ELR (cell line): ENCODE measurements around the gene USP36.

Source experiments
- DNase-seq: peaks from one replicate; pipeline ENCODE4 v3.0.0-alpha.2; 2015; ENCODE audit warnings: low read depth

USP36 gene

DNA sequence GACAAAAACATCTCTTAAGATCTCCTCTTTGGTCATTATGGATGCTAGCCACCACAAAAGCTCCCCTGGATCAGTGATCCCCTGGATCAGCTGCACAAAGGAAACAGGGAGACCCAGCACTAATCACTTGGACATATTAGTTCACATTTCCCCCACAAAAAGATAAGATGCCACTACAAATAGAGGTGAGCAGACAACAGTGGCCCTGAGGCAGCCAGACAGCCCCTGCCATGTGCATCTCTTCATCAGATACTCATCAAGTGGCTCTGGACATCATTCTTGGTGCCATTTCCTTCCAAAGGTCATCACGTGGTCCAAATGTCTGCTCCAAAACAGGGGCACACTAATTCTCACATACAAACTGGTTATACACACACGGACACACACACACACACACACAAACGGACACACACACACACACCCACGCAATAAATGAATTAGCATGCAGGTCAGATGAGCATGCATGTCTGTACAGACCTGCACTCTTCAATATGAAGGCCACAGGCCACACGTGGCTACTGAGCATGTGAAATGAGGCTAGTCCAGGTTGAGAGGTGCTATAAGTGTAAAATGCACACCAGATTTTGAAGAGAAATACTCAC, 4.1 kb downstream of the USP36 start:
- no peak for DNase-seq

DNA sequence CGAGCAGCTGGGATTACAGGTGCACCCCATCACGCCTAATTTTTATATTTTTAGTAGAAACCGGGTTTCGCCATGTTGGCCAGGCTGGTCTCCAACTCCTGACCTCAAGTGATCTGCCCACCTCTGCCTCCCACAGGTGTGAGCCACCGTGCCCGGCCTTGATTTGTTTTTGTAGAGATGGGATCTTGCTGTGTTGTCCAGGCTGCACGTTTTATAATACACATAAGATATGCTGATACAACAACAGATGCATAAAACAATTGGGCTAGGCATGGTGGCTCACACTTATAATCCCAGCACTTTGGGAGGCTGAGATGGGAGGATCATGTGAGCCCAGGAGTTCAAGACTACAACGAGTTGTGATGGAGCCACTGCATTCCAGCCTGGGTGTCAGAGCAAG, 6.0 kb downstream of the USP36 start:
- no peak for DNase-seq

DNA sequence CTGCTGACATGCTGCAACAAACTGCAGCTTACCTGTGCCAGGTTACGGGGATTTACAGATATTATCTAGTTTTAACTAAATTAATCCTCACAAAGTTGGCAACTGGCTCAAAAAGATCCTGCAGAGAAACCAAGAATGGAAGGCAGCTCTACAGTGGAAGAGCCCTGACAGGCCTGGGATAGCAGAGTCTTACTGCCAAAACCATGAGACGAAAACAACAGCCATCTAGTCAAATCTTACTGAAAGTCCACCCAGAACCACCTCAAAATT, 8.1 kb downstream of the USP36 start:
- DNase-seq = no peak

DNA sequence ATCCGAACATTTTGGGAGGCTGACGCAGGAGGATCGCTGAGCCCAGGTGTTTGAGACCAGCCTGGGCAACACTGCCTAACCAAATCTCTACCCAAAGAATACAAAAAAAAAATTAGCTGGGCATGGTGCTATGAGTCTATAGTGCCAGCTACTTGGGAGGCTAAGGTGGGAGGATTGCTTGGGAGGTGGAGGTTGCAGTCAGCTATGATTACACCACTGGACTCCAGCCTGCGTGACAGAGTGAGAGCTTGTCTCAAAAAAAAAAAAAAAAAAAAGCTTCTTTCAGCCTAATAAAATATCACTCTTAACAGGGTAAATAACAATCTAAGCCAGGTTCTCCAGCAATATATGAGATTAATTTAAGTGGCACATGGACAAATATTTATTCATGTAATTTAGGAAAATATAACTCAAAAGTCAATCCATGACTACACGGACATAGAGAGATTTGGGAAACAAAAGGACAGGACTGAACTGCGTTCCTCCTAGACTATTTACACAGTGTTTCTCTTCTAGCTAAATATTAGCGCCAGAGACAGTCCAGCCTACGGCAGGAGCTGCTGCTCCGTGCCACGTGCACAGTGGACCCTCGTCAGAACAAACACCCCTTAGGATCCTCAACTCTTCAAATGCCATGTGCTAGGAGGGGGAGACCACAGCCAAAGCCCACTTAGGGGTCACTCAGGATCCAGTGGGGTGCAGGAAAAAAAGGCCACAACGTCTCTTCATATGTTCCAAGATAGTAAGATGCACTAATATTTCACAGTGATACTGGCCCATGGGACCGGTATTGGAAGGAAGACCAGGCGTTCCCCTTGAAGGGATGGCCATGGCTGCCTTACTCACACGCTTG, 8.7 kb downstream of the USP36 start:
- DNase-seq = no peak

DNA sequence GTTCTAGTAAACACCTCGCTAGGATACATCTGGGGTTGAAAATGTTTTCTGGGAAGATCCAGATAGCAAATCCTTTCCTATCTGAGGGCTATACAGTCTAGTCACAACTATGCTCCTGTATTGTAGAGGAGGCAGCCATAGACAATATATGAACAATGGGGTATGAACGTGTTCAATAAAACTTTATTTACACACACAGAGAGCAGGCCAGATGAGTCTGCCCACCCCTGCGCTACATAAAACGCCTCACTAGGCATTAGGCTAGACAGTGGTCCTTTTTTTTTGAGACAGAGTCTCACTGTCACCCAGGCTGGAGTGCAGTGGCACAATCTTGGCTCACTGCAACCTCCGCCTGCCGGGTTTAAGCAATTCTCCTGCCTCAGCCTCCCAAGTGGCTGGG, 11.1 kb downstream of the USP36 start:
- DNase-seq = no peak

DNA sequence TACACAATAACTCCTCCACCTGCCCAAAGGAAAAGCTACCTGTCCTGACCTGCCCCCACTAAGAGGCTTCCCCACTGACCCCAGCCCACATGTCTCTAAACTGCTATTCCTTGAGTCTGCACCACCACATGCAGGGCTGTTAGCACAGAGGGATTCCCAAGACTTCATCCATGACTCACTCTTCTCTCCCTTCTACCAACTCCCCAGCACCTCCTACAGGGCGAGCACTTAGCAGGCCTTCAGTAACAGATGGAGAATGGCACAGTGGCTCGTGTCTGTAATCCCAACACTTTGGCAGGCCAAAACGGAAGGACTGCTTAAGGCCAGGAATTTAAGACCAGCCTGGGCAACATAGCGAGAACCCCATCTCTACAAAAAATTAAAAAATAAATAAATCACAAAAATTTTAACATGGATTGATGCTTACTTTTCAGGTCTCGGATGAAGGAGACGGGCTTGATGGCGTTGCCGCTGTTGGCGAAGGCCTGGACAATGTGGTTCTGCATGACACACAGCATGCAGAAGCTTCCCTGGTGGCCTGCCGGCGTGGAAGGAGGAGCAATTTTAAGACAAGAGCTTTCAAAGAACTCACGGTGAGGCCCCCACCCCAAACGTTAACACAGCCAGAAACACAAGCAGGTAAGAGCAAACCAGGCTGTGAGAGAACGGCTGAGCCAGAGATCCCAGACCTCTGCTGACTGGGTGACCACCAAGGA, 12.0 kb downstream of the USP36 start:
- peak; percentile 84 for DNase-seq

DNA sequence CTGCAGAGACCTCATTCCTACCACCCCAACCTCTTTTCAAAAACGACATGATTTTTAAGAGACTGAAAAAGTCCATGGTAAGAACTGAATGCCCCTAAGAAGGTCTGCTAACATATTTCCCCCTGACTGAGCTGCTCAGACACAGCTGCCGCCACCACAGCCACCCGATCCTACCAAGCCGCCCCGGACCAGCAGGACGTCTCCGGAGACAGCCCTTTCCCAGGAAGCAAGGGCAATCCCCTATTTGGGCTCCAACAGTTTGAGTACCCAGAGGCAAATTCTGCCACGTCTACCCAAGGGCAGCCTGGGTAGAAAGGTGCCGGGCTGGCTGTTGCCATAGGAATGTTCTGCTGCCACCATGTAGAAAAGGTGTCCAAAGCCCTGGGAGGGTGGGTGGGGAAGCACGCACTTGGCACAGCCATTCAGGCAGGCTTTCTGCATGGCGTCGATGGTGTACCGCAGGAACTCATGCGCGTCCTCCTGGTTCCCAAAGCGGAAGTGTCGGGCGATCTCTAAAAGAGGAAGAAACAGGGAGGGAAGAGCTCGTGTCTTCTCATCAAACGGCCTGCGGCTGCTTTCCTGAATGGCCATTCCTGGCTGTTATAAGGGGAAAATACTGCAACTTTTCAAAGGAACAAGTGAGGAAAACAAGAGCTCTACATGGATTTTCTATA, 13.6 kb downstream of the USP36 start:
- no peak for DNase-seq

DNA sequence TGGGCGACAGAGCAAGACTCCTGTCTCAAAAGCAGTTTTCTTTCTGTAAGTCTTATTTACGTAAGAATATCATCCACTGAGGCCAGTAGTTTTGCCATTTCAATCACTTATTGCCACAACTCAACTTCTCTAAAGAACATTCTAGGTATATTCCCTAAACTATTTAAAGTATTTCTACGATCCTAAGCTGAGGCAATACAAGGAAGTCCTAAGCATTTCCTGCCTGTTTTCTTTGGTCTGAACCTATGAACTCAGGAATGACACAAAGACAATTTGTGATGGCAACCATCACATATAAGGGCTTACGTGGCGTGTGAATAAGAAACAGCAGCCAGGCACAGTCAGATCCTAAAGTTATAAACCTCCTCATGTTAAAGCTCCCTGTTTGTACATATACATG, 14.2 kb downstream of the USP36 start:
- peak; percentile 42 for DNase-seq

DNA sequence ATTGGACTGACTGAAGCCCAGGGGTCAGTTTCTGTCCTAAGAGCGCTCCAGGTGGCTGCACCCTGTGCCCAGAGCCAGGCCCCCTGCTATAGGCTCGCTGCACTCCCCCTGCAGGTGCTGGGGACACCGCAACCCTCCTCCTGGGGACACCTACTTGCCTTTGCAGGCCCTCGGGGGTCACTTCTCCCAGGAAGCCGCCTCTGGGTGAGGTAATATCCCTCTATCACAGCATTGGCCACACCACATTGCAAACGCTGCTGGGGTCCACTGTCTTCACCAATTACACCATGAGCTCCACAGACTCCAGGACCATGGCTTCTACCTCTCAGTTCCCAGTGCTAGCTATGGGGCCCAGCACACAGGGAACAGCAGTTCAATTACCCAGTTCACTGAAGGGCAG, 14.9 kb downstream of the USP36 start:
- no peak for DNase-seq

DNA sequence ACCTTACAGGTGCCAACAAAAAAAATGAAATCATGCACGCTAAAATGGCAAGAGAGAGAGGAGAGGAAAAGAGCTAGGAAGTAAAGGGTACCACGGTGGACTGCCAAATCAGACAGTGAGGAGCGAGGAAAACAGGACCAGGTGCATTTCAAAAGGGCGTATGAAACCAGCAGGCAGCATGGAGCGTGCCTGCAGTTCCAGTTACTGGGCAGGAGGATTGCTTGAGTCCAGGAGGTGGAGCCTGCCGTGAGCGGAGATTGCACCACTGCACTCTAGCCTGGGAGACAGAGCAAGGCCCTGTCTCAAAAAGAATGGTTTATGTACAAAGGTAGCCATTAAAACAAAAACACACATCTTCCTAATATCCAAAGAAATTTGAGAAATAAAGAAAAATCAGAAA, 16.4 kb downstream of the USP36 start:
- no peak for DNase-seq

DNA sequence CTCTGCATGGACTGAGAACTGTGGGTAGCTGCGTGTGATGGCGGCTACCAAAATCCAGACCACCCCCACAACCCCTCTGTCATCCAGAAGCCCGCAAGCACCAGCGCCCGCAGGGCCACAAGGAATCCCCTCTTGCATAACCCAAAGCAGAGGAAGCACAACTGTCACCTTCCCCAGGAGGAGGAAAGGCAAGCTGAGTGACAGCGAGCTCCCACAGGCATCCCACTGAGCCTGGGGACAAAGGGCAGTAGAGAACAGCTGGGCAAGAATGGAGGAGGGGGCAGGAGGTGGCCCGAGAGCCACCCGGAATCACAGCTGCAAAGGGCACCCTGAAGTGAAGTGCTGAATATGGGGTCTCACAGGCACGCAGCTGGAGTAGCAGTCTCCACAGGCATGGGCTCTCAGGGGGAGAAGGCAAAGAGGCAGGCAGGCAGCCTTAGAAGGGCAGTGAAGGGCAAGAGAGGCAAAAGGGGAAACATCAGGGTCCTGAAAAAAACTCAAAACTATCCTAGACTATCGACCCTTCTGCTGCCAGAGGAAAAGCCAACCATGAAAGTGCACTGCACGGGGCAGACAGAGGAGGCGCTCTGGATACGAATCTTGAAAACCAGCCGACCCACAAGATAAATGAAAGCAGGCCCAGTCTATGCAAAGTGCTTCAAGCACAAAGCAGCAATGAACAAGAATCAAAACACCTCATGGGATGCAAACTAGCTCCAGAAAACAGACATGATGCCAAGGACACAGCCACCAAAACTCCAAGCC, 17.1 kb downstream of the USP36 start:
- peak; percentile 58 for DNase-seq

DNA sequence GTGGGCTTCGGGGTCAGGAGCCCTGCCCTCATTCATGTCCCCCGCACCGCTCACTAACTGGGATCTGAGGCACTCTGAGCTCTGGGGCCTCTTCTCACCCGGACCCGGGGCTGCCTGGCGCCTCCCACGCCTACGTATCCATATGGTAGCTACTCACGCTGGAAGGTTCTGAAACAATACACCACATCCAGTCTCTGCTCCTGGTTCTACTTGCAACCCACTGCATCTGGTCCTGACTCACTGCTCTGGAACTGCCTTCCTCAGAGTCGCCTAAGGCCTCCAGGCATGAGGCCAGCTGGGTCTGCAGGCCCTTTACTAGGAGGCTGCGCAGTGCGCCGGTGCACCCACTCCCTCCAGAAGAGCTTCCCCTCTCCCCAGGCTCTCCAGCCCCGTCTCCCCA, 18.1 kb downstream of the USP36 start:
- peak; percentile 100 for DNase-seq

DNA sequence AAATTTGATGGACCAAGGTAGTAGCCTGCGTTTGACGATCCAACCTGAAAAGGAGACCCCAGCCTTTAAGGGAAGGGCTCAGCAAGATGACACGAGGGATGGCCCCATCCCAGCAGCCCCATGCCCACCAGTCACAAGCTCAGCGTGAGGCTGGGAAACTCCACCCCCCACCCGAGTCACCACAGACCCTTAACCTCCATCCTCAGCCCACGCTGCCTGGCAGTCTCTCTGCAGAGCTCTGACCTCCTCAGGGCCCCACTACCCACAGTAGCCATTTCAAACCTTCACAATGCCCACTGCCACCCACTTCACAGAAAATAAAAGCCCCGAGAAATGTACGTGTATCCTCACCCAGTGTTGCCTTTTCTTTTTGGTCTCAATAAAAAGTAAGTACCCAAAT, 18.7 kb downstream of the USP36 start:
- DNase-seq = peak; percentile 22

DNA sequence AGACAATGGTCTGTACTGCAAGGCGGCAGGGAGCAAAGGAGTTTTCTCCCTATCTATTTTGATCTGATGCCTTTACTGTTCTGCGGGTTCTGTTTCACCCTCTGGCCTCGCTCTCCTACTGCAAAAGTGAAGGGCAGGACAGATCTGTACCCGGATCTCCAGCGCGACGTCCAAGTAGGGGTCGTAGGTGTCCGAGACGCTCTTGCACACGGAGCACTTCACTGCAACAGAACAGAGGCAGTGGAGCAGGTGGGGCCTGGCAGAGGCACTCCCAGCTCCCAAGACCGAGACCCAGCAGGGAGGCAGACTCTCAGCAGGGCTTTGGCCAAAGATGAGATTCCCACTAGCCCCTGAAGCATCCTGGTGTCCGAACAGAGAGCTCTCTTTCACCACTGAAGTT, 19.8 kb downstream of the USP36 start:
- DNase-seq = no peak

DNA sequence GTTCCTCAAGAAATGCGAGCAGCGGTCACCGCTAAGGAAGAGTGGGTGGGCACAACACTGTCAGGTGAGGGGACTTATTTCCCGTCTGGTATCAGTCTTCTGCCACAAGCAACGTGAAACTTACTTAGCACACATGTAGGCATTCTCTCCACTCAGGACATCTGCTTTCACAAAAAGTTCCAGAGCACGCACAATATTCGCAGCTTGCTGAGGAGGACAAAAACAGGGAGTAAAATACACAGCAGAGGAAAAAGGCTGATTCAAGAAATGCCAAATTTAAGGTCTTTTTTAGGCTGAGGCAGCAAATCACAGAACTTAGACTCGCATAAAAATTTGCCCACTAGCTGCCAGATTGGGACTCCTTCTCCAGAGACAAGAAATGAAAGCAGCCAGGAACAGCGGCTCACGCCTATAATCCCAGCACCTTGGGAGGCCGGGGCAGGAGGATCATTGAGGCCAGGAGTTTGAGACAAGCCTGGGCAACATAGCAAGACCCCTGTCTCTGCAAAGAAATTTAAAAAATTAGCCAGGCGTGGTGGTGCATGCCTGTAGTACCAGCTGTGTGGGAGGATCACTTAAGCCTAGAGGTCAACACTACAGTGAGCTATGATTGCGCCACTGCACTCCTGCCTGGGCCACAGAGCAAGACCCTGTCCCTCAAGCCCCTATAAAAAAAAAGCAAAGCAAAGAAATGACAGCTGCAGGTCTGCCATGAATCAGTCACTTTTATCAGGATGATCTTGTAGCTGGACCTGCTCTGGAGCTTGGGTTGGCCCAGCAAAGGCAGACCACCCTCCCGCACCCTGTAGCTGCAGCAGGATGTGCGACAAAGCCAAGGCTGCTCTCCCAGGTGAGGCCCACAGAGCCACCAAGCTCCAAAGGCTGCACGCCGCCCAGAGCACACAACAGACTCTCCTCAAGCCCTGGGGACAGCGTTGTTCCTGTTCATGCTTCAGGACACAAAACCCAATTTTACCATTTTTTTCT, 20.5 kb downstream of the USP36 start:
- no peak for DNase-seq

DNA sequence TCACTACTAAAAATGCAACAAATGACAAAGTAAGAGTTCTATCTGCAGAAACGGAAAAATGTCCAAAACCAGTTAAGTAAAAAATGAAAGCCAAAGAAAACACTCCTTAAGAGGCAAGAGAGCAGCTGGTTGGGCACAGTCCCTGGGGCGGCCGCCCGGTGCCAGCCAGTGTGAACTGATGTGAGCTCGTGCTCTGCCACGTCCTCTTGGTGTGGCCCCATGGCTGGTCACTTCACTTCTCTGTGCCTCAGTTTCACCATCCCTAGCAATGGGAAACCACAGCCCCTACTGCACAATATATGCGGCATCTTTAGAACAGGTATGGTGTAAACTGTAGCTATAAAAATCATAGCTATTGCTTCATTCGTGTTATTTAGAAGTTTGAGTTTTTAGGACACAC, 21.2 kb downstream of the USP36 start:
- DNase-seq = no peak

DNA sequence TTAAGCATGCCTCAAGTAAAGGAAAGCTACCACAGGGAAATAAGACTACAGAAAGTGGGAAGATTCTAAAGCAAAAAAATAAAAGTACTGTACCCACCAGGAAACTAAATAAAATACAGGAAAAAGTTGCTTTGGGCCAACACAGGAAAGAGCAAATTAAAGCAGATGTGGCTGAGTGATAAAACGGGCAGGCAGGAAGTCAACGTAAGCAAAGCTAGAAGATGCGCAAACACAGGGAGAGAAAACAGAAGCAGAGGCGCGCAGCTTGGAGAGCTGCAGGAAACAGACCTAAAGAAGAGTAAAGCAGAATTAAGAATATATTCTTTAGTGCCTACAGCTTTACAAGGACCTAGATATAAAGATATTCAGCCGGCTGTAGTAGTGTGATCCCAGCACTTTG, 21.7 kb downstream of the USP36 start:
- DNase-seq = no peak

DNA sequence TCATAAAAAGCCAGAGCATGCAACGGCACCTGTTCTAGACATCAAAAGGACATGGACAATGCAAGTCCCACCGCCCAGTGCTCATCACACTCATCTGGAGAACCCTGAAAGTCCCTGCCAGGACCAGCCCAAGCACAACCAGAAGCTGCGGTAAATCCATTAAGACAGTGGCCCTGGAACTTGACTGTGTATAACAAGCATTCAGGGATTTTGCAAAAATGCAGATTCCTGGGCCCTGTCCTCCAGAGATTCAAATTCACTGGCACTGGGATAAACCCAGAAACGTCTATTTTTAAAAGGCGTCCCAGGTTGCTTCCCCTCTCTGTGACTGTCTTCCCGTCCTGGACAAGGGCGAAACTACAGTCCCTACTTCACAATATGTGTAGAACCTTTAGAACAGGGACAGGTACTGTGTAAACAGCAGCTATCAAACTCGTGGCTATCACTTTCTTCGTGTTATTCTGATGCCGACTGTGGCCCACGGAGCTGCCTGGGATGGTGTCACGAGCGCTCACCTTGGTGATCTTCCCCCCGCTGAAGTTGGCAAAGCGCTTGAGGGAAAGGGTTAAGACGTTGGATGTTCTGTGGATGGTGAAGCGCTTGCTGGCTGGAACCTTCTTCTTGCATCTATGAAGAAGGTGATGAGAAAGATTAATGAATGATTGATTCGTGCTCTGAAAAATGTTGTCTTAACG, 22.3 kb downstream of the USP36 start:
- DNase-seq = no peak

DNA sequence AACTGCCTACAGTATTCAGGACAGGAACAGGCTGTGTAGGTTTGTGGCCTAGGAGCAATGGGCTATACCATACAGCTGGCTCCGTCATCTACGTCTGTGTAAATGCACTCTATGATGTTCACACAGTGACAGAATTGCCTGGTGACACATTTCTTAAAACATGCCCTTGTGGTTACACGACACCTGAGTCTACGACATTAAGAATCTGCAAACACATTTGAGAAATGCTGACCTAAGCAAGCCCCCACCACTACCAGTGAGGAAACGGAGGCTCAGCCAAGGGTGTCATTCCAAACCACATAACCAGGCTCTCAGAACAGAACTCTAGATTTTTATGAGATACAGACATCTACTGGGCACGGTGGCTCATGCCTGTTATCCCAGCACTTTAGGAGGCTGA, 23.5 kb downstream of the USP36 start:
- DNase-seq = no peak

DNA sequence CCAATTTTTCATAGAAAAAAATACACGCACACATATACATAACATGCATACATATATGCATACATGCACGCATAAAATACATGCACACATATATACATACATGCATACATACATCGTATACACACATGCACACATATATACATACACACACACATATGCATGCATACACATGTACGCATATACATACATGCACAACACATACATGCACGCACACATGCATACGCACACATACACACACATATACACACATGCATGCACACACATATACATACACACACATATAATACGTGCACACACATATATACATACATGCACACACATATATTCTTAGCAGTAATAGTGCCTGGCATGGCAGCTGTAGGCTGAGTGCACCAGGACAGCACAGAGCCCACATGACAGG, 24.9 kb downstream of the USP36 start:
- DNase-seq = no peak
